GM13976 (cell line): ENCODE data around the gene TTC39B.
A peak's percentile ranks its signal among the peaks of the same experiment; 100 is the strongest.

Source experiments
- DNase-seq: peaks from one replicate; pipeline ENCODE4 v3.0.0; 2012; ENCODE audit warnings: low spot score
- CTCF ChIP-seq: IDR thresholded peaks from 2 replicates; pipeline ENCODE4 v1.5.1; 2012; ENCODE audit warnings: borderline replicate concordance, mild to moderate bottlenecking; ENCODE audit not compliant: insufficient read depth; ENCODE audit errors: extremely low read depth, missing control alignments, control extremely low read depth
- in situ Hi-C: fragments of 300-500 bp; cut with MboI; formaldehyde crosslinking; loops from one replicate; pipeline ENCODE4 v1.12.0; 2022; ENCODE audit warnings: low sequenced_read_pairs, mixed read lengths, inconsistent platforms; ENCODE audit not compliant: unreplicated experiment

TTC39B gene

GRCh38 chr9:15305470-15305869, 1.5 kb downstream of the TTC39B start:
- no peak for TF ChIP-seq CTCF
- DNase-seq = no peak
- in situ Hi-C loops = no loop called here

GRCh38 chr9:15304632-15305031, 2.4 kb downstream of the TTC39B start:
- in situ Hi-C loops = no loop called here
- TF ChIP-seq CTCF = no peak
- no peak for DNase-seq

GRCh38 chr9:15300218-15300617, 6.8 kb downstream of the TTC39B start:
- no peak for TF ChIP-seq CTCF
- DNase-seq = no peak
- in situ Hi-C loops = no loop called here

GRCh38 chr9:15299374-15299939, 7.6 kb downstream of the TTC39B start:
- DNase-seq = peak; percentile 36
- in situ Hi-C loops = loop anchor here (25.0 kb wide), 1 partner anchor 113 kb away; the partner anchor contains the start of gene SNAPC3
- no peak for TF ChIP-seq CTCF

GRCh38 chr9:15298362-15298761, 8.7 kb downstream of the TTC39B start:
- no peak for TF ChIP-seq CTCF
- DNase-seq = no peak
- in situ Hi-C loops = loop anchor here (25.0 kb wide), 1 partner anchor 114 kb away; the partner anchor contains the start of gene SNAPC3

GRCh38 chr9:15295761-15296405, 11.1 kb downstream of the TTC39B start:
- in situ Hi-C loops = loop anchor here (25.0 kb wide), 1 partner anchor 116 kb away; the partner anchor contains the start of gene SNAPC3
- peak; percentile 32 for DNase-seq
- no peak for TF ChIP-seq CTCF
